Stimulated activated CD4-positive, alpha-beta T cell treated with anti-CD3 and anti-CD28 coated beads, TNF-alpha, amount 100 ng/mL, for 4 hours (primary cell): Measurements from ENCODE around the gene VGLL2.

Experiments
- DNase-seq, 3 experiments: peaks; one replicate each; pipeline ENCODE4 v3.0.0-alpha.2; 2020; ENCODE audit warnings: low read depth in 3 of 3

VGLL2 gene

GRCh38 chr6:117317261-117317660 lies 51.9 kb downstream of the VGLL2 start:
- no peak for DNase-seq
